ENCODE measurements around the gene STAT3. TPM values are rescaled to one million over a fixed set of nuclear protein-coding genes. Genes with fewer than 3 reads are reported as not detected.
A peak's percentile ranks its signal among the peaks of the same experiment; 100 is the strongest.
"Not testable (repeated sequence)": the region's sequence is repeated elsewhere in the genome, so short reads cannot be mapped to it uniquely, and the experiment has no call there.

STAT3 gene
- total RNA-seq, 1 donor from 2014 or later, result 116 TPM

DNA sequence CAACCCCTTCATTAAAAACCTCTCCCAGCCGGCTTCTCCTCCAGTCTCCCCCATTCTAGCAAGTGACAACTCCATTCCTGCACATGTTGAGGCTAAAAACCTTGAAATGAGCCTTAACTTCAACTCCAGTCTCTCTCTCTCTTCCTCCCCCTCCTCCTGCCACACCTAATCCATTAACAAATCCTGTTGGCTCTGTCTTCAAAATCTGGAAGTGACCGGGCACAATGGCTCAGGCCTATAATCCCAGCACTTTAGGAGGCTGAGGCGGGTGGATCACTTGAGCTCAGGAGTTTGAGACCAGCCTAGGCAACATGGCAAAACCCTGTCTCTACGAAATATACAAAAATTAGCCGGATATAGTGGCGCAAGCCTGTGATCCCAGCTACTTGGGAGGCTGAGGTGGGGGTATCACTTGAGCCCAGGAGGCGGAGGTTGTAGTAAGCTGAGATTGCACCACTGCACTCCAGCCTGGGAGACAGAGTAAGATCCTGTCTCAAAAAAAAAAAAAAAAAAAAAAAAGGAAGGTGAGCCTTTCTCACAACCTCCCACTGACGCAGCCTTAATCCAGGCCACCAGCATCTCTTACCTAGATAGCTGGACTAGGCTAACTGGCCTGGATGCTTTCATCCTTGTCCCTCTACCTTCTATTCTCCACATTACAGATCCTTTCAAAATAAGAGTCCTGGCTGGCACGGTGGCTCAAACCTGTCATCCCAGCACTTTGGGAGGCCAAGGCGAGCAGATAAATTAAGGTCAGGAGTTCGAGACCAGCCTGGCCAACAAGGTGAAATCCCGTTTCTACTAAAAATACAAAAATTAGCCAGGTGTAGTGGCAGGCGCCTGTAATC is 21.8 kb downstream of the STAT3 start:
- H3K36me3 ChIP-seq; H3K4me3 ChIP-seq; intact Hi-C loops (cut with micrococcal nuclease); H3K9me3 ChIP-seq (replicated peaks); H3K27ac ChIP-seq (replicated peaks); DNase-seq; H3K27me3 ChIP-seq (ENCODE audit: low read depth): not testable (repeated sequence)
- H3K4me1 ChIP-seq, result peaks cover 89% of the 10 kb centered on the region

DNA sequence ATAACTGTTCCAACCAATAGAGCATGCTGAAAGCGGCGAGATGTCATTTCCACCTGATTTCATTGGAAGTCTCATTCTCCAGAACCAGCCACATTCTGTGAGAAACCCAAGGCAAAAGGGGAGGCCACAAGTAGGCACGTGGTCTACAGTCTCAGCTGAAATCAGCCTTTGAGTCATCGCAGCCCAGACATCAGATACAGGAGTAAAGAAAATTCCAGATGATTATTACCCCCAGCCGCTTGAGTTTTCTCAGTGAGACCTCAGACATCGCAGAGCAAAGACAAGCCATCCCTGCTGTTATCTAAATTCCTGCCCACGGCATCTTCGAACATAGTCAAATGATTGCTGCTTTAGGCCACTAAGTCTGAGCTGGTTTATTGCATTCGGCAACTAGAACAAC is 23.1 kb downstream of the STAT3 start:
- intact Hi-C loops (cut with micrococcal nuclease), result no loop called here
- Histone ChIP-seq H3K4me3 (no peak overlapping the region), H3K36me3 (peaks cover 3% of the 10 kb centered on the region), H3K9me3 (replicated peaks) (no peaks in the 10 kb centered on the region), H3K4me1 (peaks cover 93% of the 10 kb centered on the region), H3K27ac (replicated peaks) (no peak overlapping the region), H3K27me3 (ENCODE audit: low read depth) (no peaks in the 10 kb centered on the region)
- no peak for DNase-seq
- TF ChIP-seq, protein P1, sequence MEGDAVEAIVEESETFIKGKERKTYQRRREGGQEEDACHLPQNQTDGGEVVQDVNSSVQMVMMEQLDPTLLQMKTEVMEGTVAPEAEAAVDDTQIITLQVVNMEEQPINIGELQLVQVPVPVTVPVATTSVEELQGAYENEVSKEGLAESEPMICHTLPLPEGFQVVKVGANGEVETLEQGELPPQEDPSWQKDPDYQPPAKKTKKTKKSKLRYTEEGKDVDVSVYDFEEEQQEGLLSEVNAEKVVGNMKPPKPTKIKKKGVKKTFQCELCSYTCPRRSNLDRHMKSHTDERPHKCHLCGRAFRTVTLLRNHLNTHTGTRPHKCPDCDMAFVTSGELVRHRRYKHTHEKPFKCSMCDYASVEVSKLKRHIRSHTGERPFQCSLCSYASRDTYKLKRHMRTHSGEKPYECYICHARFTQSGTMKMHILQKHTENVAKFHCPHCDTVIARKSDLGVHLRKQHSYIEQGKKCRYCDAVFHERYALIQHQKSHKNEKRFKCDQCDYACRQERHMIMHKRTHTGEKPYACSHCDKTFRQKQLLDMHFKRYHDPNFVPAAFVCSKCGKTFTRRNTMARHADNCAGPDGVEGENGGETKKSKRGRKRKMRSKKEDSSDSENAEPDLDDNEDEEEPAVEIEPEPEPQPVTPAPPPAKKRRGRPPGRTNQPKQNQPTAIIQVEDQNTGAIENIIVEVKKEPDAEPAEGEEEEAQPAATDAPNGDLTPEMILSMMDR (IDR thresholded peaks at IDR 0.05; ENCODE audit: borderline replicate concordance), result no peak

GRCh38 chr17:42363767-42364585 is 24.3 kb downstream of the STAT3 start:
- intact Hi-C loops (cut with micrococcal nuclease), result no loop called here
- no peak for DNase-seq
- no peaks in the 10 kb centered on the region for H3K36me3 ChIP-seq
- no peaks in the 10 kb centered on the region for H3K27me3 ChIP-seq (ENCODE audit: low read depth)
- no peak overlapping the region for H3K4me3 ChIP-seq
- TF ChIP-seq, protein P1 (IDR thresholded peaks at IDR 0.05; ENCODE audit: borderline replicate concordance), result no peak
- H3K9me3 ChIP-seq (replicated peaks), result no peaks in the 10 kb centered on the region
- peaks cover 99% of the 10 kb centered on the region for H3K4me1 ChIP-seq
- H3K27ac ChIP-seq (replicated peaks), result peak overlapping the region; percentile 75

DNA sequence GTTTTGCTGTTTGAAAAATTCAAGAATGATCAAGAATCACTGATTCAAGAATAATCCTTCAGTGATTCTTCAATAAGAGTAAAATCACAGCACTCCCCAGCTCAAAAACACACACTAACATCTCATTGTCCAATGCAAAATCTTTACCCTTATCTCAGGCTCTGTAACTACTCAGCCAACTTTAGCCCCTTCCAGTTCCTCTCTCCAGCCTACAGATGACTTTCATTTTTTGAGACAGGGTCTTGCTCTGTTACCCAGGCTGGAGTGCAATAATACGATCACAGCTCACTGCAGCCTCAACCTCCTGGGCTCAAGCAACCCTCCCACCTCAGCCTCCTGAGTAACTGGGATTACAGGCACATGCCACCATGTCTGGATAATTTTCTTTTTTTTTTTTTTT is 25.0 kb downstream of the STAT3 start:
- no peaks in the 10 kb centered on the region for H3K9me3 ChIP-seq (replicated peaks)
- no peaks in the 10 kb centered on the region for H3K36me3 ChIP-seq
- H3K27ac ChIP-seq (replicated peaks), result peak overlapping the region; percentile 75
- H3K4me1 ChIP-seq, result peaks cover 100% of the 10 kb centered on the region
- no peak for DNase-seq
- no peak overlapping the region for H3K4me3 ChIP-seq
- no peaks in the 10 kb centered on the region for H3K27me3 ChIP-seq (ENCODE audit: low read depth)
- intact Hi-C loops (cut with micrococcal nuclease), result no loop called here
- TF ChIP-seq, protein P1 (IDR thresholded peaks at IDR 0.05; ENCODE audit: borderline replicate concordance), result no peak

DNA sequence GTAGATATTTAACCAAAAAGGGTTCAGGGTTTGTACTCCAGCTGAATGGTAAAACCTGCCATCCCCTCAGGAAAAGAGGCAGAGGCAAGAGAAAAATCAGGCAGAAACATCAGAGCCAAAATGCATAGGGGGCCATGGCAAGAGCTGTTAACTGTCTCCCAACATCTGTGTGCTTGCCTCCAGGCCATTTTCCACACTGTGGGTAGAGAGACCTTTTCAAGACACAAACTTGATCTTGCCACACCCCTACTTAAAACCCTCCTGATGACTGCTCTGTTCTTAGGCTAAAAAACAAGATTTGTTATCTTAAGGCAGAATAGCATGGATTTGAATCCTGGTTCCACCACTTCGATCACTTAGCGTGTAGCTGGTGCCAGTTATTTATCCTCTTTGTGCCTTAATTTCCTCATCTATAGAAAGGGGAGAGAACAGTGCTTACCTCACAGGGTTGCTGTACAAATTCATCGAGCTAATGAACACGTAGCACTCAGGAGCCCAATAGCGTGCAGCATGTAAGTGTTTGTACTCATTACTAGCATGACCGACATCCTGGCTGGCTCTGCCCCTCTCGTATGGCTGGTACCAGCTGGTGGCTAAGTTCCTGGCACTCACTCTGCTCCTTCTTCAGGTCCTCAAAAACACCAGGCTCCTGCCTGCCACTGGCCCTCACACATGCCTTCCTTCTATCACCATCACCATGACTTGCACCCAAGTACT is 25.8 kb downstream of the STAT3 start:
- Histone ChIP-seq H3K4me1 (peaks cover 98% of the 10 kb centered on the region), H3K27me3 (ENCODE audit: low read depth) (no peaks in the 10 kb centered on the region), H3K4me3 (no peak overlapping the region), H3K9me3 (replicated peaks) (no peaks in the 10 kb centered on the region), H3K27ac (replicated peaks) (peak overlapping the region; percentile 75), H3K36me3 (no peaks in the 10 kb centered on the region)
- peak; percentile 36 for DNase-seq
- intact Hi-C loops (cut with micrococcal nuclease), result no loop called here
- TF ChIP-seq, protein P1 (IDR thresholded peaks at IDR 0.05; ENCODE audit: borderline replicate concordance), result no peak
